22Rv1 (cell line): ENCODE data around the gene RALGPS2.

Source experiments
- H3K27ac ChIP-seq: fragments of 450-650 bp; 2 replicates; pipeline ENCODE4 v1.5.1; 2017
- ZFX ChIP-seq: fragments of 450-650 bp; IDR thresholded peaks from 2 replicates; pipeline ENCODE4 v1.6.1; 2017; ENCODE audit warnings: antibody characterized with exemption, borderline replicate concordance
- TF ChIP-seq, protein P1 (sequence below): fragments of 450-650 bp; IDR thresholded peaks from 2 replicates; pipeline ENCODE4 v1.5.1; 2017; ENCODE audit warnings: mild to moderate bottlenecking

The RALGPS2 gene

DNA sequence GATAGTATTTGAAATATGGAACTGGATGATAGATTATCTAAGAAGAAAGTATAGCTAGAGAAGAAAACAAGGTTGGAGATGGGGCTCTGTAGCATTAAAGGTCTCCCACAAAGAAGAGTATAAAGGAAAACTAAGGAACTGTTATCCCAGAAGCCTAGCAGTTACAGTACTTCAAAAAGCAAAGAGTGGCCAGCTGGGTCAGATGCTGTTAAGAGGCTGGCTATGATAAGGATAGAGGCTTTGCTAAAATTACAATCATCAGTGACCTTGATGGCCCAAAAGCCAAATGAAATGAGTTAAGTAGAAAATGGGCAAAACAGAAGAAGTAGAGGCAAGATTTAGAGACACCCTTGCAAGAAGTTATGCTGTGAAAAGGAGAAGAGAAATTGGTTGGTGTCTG lies 170.9 kb downstream of the RALGPS2 start:
- no peak overlapping the region for H3K27ac ChIP-seq
- no peak for TF ChIP-seq ZFX
- TF ChIP-seq, protein P1, sequence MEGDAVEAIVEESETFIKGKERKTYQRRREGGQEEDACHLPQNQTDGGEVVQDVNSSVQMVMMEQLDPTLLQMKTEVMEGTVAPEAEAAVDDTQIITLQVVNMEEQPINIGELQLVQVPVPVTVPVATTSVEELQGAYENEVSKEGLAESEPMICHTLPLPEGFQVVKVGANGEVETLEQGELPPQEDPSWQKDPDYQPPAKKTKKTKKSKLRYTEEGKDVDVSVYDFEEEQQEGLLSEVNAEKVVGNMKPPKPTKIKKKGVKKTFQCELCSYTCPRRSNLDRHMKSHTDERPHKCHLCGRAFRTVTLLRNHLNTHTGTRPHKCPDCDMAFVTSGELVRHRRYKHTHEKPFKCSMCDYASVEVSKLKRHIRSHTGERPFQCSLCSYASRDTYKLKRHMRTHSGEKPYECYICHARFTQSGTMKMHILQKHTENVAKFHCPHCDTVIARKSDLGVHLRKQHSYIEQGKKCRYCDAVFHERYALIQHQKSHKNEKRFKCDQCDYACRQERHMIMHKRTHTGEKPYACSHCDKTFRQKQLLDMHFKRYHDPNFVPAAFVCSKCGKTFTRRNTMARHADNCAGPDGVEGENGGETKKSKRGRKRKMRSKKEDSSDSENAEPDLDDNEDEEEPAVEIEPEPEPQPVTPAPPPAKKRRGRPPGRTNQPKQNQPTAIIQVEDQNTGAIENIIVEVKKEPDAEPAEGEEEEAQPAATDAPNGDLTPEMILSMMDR, result no peak

DNA sequence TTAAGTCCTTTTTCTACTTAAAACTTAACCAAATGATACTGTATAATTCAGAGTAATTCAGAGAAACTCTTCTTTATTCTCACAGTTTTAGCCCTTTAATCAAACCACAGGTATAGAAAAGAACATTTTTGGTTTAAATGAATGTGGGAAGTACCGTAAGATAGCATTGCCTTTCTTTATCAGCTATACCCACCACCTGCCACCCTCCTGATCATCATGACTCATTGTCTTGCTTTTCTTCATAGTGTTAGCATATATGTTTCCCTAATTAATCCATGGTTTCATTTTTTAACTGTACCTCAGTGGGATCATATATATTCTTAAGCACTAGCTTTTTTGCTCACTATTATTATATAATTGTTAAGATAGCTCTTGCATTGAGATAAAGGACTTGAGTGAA lies 173.4 kb downstream of the RALGPS2 start:
- TF ChIP-seq, protein P1, result no peak
- no peak for TF ChIP-seq ZFX
- H3K27ac ChIP-seq, result no peak overlapping the region

DNA sequence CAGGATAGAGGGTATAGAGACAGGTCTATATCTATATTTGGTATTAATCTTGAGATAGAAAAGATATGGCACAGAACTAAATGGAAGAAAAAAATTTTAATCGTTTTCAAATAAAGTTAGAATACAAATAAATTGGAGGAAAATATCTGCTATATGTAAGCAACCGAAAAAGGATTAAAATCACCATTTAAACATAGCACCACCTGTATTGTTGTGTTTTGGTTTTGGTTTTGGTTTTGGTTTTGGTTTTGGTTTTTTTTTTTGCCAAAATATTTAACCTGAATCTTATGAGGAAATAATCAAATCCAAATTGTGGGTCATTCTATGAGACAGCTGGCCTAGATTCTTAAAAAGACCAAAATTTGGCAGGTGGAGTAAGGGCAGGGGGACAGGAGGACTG lies 174.4 kb downstream of the RALGPS2 start:
- H3K27ac ChIP-seq, result no peak overlapping the region
- TF ChIP-seq, protein P1, result no peak

DNA sequence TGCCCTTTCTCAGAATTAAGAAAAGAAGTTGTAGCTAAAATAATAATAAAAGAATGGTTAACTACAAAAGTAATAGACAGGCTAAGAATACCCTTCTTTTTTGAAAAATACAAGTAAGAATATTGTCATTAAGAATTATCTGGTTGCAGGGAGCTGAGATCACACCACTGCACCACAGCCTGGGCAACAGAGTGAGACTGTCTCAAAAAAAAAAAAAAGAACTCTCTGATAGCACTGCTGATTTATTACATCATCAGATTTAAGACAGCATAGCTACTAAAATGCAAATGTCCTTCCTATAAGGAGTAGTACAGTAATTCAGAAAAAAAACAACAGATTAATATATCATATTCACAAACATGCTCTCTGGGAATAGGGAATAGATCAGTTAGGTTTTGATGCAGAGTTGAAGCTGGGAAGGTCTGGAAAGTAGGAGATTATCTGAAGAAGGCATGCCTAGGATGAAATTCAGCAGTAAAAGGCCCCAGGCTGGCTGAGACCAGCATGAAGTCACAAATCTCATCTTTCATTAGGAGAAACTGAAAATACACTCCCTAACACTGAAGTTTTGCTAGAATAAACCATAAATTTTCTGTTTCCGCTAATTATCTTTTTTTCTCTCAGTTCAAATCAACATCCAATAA lies 176.6 kb downstream of the RALGPS2 start:
- TF ChIP-seq ZFX, result no peak
- H3K27ac ChIP-seq, result 0 out of 2 replicates have a peak overlapping the region, but pooled peaks have one; percentile 4

DNA sequence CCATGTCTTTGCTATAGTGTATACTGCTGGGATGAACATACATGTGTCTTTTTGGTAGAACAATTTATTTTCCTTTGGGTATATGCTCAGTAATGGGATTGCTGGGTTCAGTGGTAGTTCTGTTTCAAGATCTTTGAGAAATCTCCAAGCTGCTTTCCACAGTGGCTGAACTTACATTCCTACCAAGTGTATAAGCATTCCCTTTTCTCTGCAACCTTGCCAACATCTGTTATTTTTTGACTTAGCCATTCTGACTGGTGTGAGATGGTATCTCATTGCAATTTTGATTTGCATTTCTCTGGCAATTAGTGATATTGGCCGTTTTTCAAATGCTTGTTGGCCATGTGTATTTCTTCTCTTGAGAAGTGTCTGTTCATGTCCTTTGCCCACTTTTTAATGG lies 183.3 kb downstream of the RALGPS2 start:
- TF ChIP-seq ZFX, result no peak
- TF ChIP-seq, protein P1, result no peak
- H3K27ac ChIP-seq, result no peak overlapping the region

DNA sequence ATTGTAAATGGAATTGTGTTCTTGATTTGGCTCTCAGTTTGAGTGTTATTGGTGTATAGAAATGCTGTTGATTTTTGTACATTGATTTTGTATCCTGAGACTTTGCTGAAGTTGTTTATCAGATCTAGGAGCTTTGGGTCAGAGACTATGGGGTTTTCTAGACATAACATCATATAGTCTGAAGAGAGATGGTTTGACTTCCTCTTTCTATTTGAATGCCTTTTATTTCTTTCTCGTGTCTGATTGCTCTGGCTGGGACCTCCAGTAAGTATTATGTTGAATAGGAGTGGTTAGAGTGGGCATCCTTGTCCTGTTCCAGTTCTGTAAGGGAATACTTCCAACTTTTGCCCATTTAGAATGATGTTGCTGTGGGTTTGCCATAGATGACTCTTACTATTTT lies 185.0 kb downstream of the RALGPS2 start:
- no peak overlapping the region for H3K27ac ChIP-seq
- no peak for TF ChIP-seq ZFX
- TF ChIP-seq, protein P1, result no peak

DNA sequence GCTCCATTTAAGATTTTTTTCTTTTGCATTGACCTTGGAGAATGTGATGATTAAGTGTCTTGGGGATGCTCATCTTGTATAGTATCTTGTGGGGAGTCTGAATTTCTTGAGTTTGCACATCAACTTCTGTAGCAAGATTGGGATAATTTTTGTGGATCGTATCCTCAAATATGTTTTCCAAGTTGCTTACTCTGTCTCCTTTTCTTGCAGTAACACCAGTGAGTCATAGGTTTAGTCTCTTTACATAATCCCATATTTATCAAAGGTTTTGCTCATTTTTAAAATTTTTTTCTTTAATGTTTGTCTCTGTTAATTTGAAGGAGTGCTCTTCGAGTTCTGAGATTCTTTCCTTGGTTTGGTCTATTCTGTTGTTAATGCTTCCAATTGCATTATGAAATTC lies 187.6 kb downstream of the RALGPS2 start:
- TF ChIP-seq ZFX, result no peak
- TF ChIP-seq, protein P1, result no peak
- no peak overlapping the region for H3K27ac ChIP-seq
